Central memory CD8-positive, alpha-beta T cell (primary cell): ENCODE measurements around the gene RPS18.

Experiments
- ATAC-seq: fragments of 150-1000 bp; cut with Tn5 transposase; replicated peaks from 2 replicates; pipeline ENCODE4 v1.10.0; 2022; ENCODE audit warnings: mild to moderate bottlenecking, moderate FRiP score, moderate number of reproducible peaks; ENCODE audit not compliant: poor library complexity, severe bottlenecking; ENCODE audit errors: extremely low read depth
- DNase-seq, 2 donors: peaks; one replicate each; pipeline ENCODE4 v3.0.0; 2021; ENCODE audit warnings: low spot score in 2 of 2
- H3K27ac Mint-ChIP-seq: one replicate; pipeline ENCODE4 v1.8.0; 2022; ENCODE audit warnings: low read depth, mild to moderate bottlenecking, moderate library complexity, mixed read lengths
- H3K27me3 Mint-ChIP-seq: one replicate; pipeline ENCODE4 v1.8.0; 2022; ENCODE audit warnings: mixed read lengths
- H3K36me3 Mint-ChIP-seq: one replicate; pipeline ENCODE4 v1.8.0; 2022; ENCODE audit warnings: mild to moderate bottlenecking, moderate library complexity, mixed read lengths; ENCODE audit not compliant: insufficient read depth
- H3K4me1 Mint-ChIP-seq: one replicate; pipeline ENCODE4 v1.8.0; 2022; ENCODE audit warnings: mixed read lengths
- H3K4me3 Mint-ChIP-seq: one replicate; pipeline ENCODE4 v1.8.0; 2022; ENCODE audit warnings: mild to moderate bottlenecking, moderate library complexity, mixed read lengths
- H3K9me3 Mint-ChIP-seq: one replicate; pipeline ENCODE4 v1.8.0; 2022; ENCODE audit warnings: mixed read lengths

RPS18 gene

DNA sequence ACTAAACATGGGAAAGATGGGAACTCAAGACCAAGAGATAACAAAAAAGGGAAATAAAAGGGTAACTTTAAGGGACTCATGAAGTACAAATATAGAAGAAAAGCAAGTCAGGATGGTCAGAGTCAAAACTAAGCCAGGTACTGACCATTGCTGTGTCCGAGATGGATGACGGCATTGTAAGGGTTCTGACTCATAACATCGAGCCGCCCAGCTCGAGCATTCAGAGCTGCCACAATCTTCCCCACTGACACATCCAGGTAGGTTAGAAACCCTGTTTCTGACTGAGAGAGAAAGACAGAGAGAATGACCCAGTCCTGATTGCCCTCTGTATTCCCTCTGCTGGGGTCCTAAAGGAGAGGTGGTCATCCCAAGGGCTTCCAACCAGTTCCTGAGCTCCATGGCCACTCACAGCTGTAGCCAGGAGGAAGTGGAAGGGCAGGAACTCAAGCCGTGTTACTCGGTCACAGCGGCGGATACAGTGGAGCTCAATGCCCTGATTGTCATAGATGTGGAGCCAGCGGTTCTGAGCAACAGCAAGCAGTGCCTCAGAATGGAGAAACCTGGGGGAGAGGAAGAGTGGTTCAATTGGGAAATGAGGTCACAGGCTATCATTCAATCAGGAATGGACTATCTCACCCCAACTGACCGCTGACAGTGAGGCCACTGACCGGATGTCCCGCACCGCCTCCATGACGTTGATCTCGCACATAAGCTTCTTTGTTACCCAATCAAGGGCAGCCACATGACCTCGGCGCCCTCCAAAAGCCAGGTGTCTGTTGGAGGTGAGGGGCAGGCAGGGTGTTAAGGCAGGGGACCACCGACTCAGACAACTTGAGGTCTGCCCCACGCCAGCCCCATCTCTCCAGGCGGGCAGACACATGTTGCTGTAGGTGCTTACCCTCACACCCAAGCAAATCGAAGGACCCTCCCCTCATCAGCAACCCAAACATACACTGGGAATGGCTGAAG lies 15.4 kb downstream of the RPS18 start:
- H3K36me3 Mint-ChIP-seq = peaks cover 30% of the 10 kb centered on the region
- DNase-seq (no peak), ATAC-seq (no peak)
- peak overlapping the region; percentile 94 for H3K4me3 Mint-ChIP-seq
- H3K9me3 Mint-ChIP-seq = no peaks in the 10 kb centered on the region
- H3K27ac Mint-ChIP-seq = peak overlapping the region; percentile 22
- H3K4me1 Mint-ChIP-seq = peaks cover 46% of the 10 kb centered on the region
- no peaks in the 10 kb centered on the region for H3K27me3 Mint-ChIP-seq

- H3K27ac Mint-ChIP-seq = peak overlapping the region; percentile 92
- peak overlapping the region; percentile 94 for H3K4me3 Mint-ChIP-seq
- DNase-seq = no peak
- peaks cover 46% of the 10 kb centered on the region for H3K4me1 Mint-ChIP-seq
- no peak for ATAC-seq
- no peaks in the 10 kb centered on the region for H3K27me3 Mint-ChIP-seq
- H3K36me3 Mint-ChIP-seq = peaks cover 27% of the 10 kb centered on the region
- H3K9me3 Mint-ChIP-seq = no peaks in the 10 kb centered on the region
Observed at GRCh38 chr6:33288141-33288920, 16.5 kb downstream of the RPS18 start.

DNA sequence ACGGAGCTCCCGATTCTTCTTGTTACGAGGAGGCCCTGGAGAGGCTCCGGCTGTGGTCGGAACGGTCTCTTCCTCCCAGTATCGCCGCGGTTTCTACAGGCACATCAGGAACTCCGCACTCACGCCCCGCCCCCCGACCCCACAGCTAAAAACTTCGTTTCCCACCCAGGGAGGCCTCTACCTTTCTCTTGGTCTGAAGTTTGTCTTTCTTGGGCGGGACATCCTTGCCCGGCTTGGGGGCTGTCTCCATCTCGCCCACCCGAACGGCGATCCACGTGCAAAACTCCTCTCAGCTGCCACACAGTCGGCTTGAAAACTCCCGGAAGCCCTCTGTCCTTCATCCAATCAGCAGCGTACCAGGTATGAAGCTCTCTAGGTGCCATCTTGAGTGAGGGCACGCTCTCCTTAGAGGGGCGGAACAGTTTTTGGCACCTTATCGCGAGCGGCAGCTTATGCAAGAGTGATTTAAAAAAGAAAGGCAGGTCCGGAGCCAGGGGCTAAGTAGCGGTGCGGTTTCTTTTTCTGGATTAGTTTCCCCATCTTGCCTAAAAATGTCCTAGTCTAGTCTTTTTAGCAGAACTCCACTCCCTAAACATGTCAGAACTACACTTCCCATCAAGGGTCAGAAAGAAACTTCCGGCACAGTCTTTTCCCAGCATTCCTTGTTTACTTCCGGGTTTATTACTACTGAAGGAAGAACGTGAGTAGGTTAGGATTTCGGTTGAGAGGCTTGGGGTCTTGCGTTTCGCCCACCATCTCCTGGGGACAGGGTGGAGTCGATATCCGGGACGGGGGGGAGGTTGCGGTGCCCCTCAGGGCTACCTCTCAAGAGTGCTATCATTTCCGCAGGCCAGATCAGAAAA lies 17.3 kb downstream of the RPS18 start, which contains the start of the genes PFDN6 and WDR46:
TSS of gene PFDN6 (plus strand) at position 681 of the 863 bp plus-strand sequence. CDS start 256 bp downstream, outside the sequence.
TSS of gene WDR46 (minus strand) at position 319 of the 863 bp plus-strand sequence. CDS start at position 250, 69 bp downstream.
- peak within 1 kb of the TSS; percentile 92 for H3K27ac Mint-ChIP-seq
- peak within 1 kb of the TSS; percentile 94 for H3K4me3 Mint-ChIP-seq
- no peaks in the 10 kb centered on the region for H3K9me3 Mint-ChIP-seq
- H3K27me3 Mint-ChIP-seq = no peaks in the 10 kb centered on the region
- DNase-seq = peak; percentile 69 to 76
- peak; percentile 97 for ATAC-seq
- peaks cover 27% of the 10 kb centered on the region for H3K36me3 Mint-ChIP-seq
- peaks cover 46% of the 10 kb centered on the region for H3K4me1 Mint-ChIP-seq

GRCh38 chr6:33289784-33290315 lies 18.0 kb downstream of the RPS18 start:
- Mint-ChIP-seq H3K4me1 (peaks cover 46% of the 10 kb centered on the region), H3K27me3 (no peaks in the 10 kb centered on the region), H3K36me3 (peaks cover 25% of the 10 kb centered on the region), H3K27ac (peak overlapping the region; percentile 92), H3K9me3 (no peaks in the 10 kb centered on the region), H3K4me3 (peak overlapping the region; percentile 94)
- ATAC-seq (peak; percentile 15), DNase-seq (no peak)

- Mint-ChIP-seq H3K27ac (no peak overlapping the region), H3K9me3 (no peaks in the 10 kb centered on the region), H3K4me3 (peak overlapping the region; percentile 94), H3K36me3 (peaks cover 25% of the 10 kb centered on the region), H3K27me3 (no peaks in the 10 kb centered on the region), H3K4me1 (peaks cover 47% of the 10 kb centered on the region)
- DNase-seq = no peak
- ATAC-seq = no peak
Observed at GRCh38 chr6:33290459-33290858, 18.6 kb downstream of the RPS18 start.

DNA sequence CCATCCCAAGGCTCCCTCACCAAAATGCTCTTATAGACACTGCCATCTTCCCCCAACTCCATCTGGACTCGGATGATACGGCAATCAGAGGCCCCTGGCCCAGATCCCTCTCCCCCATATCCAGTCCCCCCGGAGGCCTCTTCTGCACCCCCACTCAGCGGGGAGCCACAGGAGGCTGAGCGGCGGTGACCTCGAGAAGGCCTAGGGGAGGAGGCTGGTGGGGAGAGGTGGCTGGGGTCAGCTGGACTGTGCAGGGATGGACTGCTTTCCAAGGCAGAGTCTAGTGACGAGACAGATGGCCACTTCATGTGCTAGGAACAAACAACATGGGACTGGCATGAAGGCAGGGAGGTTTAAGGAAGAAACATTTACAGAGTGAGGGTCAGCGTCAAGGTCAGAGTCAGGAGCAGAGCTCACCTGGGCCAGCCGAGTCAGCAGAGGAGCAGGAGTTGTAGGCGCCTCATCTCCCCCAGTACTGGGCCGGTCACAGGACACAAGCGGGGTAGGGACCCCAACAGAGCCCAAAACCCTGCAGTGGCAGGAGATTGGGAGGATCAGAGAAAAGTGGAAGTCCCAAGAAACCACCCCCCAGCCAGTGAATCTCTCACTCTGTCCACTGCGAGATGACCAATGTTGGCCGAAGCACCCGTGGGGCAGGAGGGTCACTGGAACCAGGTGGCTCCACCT lies 21.3 kb downstream of the RPS18 start:
- Mint-ChIP-seq H3K4me1 (peaks cover 51% of the 10 kb centered on the region), H3K27ac (no peak overlapping the region), H3K4me3 (no peak overlapping the region), H3K36me3 (peaks cover 28% of the 10 kb centered on the region), H3K27me3 (no peaks in the 10 kb centered on the region), H3K9me3 (no peaks in the 10 kb centered on the region)
- no peak for ATAC-seq
- DNase-seq = no peak

DNA sequence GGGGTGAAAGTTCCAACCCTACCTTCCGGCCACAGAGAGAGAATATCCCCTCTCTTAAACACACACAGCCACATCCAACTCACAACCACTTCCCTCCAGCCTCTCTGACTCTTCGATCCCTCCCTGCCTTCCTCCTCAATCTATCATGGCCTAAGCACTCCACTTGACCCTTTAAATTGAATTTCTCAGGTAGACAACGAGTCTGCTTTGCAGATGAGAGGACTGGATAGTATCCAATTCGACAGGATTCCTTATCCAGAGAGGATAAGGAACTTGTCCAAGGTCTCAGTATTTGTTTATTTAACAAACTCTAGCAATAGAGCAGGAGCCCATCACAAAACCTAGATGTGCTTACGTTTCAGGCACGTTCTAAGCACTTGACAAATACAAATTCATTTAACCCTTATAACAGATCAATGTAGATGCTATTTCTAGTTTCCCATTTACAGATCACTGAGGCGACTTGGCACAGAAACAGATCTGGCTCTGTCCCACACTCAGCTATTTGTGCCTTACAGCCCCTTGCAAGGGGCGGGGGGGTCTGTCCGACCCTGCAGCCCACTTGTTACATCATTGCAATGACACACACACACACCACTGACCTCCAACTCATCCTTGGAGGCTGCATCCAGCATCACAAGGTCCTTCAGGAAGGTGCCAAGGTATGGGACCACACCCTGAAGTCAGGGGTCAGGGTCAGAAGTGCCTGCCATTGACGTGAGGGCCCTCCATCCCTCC lies 22.4 kb downstream of the RPS18 start:
- H3K4me1 Mint-ChIP-seq = peaks cover 47% of the 10 kb centered on the region
- no peak for ATAC-seq

GRCh38 chr6:33295621-33296369 lies 23.9 kb downstream of the RPS18 start:
- Mint-ChIP-seq H3K4me3 (peak overlapping the region; percentile 97), H3K36me3 (peaks cover 36% of the 10 kb centered on the region), H3K27me3 (no peaks in the 10 kb centered on the region), H3K4me1 (peaks cover 41% of the 10 kb centered on the region), H3K9me3 (no peaks in the 10 kb centered on the region), H3K27ac (peak overlapping the region; percentile 72)
- ATAC-seq (no peak), DNase-seq (no peak)

More for the DNA sequence above, 22.4 kb downstream of the RPS18 start:
- H3K27ac Mint-ChIP-seq = no peak overlapping the region
- no peaks in the 10 kb centered on the region for H3K27me3 Mint-ChIP-seq
- no peaks in the 10 kb centered on the region for H3K9me3 Mint-ChIP-seq
- H3K4me3 Mint-ChIP-seq = no peak overlapping the region
- peaks cover 30% of the 10 kb centered on the region for H3K36me3 Mint-ChIP-seq
- DNase-seq = no peak

DNA sequence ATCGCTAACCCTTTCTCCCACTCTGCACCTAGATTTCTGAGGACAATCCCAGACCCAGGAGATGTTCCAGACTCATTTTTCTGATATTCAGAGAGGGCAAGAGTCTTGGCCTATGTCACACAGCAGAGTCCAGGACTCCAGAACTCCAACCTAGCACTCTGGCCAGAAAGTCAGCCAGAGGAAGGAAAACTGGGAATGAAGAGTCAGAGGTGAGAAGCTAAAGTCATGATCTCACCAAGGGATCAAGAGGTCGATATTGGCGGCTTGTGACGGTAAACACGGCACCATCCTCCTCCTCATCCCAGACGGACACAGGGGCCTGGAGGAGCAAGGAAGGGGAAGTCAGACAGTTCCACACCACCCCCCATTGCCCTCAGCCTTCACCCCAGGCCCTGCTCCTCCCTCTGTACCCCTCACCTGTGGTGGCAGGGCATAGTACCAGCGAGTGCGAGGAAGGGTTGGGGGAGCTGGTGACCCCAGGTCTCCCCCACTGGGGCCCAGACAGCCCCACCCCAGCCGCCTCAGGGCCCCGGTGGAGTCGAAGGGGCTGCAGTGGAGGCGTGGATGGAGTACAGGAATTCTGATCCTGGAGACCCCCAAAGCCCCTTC lies 25.0 kb downstream of the RPS18 start:
- Mint-ChIP-seq H3K27me3 (no peaks in the 10 kb centered on the region), H3K27ac (no peak overlapping the region), H3K4me1 (peaks cover 47% of the 10 kb centered on the region), H3K4me3 (peak overlapping the region; percentile 97), H3K9me3 (no peaks in the 10 kb centered on the region), H3K36me3 (peaks cover 43% of the 10 kb centered on the region)
- ATAC-seq = no peak
- no peak for DNase-seq

DNA sequence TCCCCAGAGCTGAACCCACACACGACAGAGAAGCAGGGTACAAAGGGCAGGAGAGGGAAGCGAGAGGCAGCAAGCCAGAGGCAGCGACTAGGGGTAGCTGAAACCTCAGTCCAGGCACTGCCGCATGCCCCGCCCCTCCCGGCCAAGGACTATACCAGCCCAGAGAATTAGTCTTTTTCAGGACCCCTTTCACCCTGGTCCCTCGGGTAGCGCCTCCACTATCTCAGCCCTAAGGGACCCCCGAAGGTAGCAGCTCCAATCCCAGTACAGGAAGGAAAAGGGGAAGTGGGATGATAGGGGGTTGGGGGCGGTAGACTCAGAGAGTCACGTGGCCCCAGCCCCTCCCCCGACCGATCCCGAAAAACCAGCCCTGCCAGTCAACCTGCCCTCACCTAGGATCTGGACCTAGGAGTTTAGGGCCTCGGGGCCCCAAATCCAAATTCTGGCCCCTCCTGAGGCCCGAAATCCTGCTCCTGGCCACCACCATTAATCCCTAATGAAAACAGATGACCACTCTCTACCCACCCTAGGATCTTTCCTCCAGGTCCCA lies 25.6 kb downstream of the RPS18 start:
- Mint-ChIP-seq H3K9me3 (no peaks in the 10 kb centered on the region), H3K36me3 (peaks cover 46% of the 10 kb centered on the region)
- ATAC-seq = no peak

More for the DNA sequence above, 25.6 kb downstream of the RPS18 start:
- H3K27ac Mint-ChIP-seq = peak overlapping the region; percentile 98
- DNase-seq = no peak
- peaks cover 47% of the 10 kb centered on the region for H3K4me1 Mint-ChIP-seq
- H3K4me3 Mint-ChIP-seq = peak overlapping the region; percentile 97
- H3K27me3 Mint-ChIP-seq = no peaks in the 10 kb centered on the region
